Thymus (tissue), 14 donors: ENCODE measurements around the gene ARHGAP24. TPM values are rescaled to one million over a fixed set of nuclear protein-coding genes. Genes with fewer than 3 reads are reported as not detected.

Source experiments
- DNase-seq, 9 donors: peaks; one replicate each; pipeline ENCODE4 v3.0.0-alpha.2; 2013; ENCODE audit warnings: low spot score in 9 of 9, low read depth in 6 of 9, missing footprints in 1 of 9
- H3K27ac ChIP-seq, 2 donors: one replicate each; pipeline ENCODE4 v1.5.1; 2013; ENCODE audit warnings: control low read depth in 1 of 2, low read depth in 1 of 2, low read length in 1 of 2, mild to moderate bottlenecking in 1 of 2, moderate library complexity in 1 of 2
- H3K27me3 ChIP-seq, 2 donors: one replicate each; pipeline ENCODE4 v1.5.1; 2013; ENCODE audit warnings: low read length in 1 of 2; ENCODE audit not compliant: control insufficient read depth in 2 of 2, insufficient read depth in 1 of 2
- H3K36me3 ChIP-seq, 2 donors: one replicate each; pipeline ENCODE4 v1.5.1; 2013; ENCODE audit warnings: low read length in 1 of 2, mild to moderate bottlenecking in 1 of 2, moderate library complexity in 1 of 2; ENCODE audit not compliant: control insufficient read depth in 2 of 2, insufficient read depth in 2 of 2
- H3K4me1 ChIP-seq, 2 donors: one replicate each; pipeline ENCODE4 v1.5.1; 2013; ENCODE audit warnings: low read length in 2 of 2; ENCODE audit not compliant: control insufficient read depth in 2 of 2, insufficient read depth in 2 of 2
- H3K4me3 ChIP-seq, 2 donors: one replicate each; pipeline ENCODE4 v1.5.1; 2013; ENCODE audit warnings: low read length in 2 of 2, control low read depth in 1 of 2, mild to moderate bottlenecking in 1 of 2
- H3K9me3 ChIP-seq, 2 donors: one replicate each; pipeline ENCODE4 v1.5.1; 2013; ENCODE audit warnings: low read length in 1 of 2, mild to moderate bottlenecking in 1 of 2; ENCODE audit not compliant: control insufficient read depth in 2 of 2, insufficient read depth in 1 of 2
- whole genome bisulfite sequencing: extraction: QIAGEN DNeasy Blood & Tissue Kit; methylation state at CpG from one replicate; pipeline ENCODE4 v1.1.7; 2013; 5-methylcytosine and 5-hydroxymethylcytosine counted together
- long read RNA-seq, 10 donors: transcript quantifications; one replicate each; lab custom pipeline, GENCODE V29; 2026
- polyA plus RNA-seq: library from polyadenylated mRNA; stranded (reverse); fragments of 200-250 nt; gene quantifications from one replicate; pipeline ENCODE4 v1.2.3, GENCODE V29; 2013
- total RNA-seq: library from RNA; stranded (reverse); fragments of 120-200 nt; gene quantifications from one replicate; pipeline ENCODE4 v1.2.4, GENCODE V29; 2013
- donor health status: healthy.

ARHGAP24 gene
- 10.0 TPM for total RNA-seq
- polyA plus RNA-seq = 18.2 TPM
- long read RNA-seq, donor 1, partial matches to known transcripts = 0 of 1 reads
- long read RNA-seq, donor 1, other reads (novel, unspliced or antisense) = 0 of 1 reads
- long read RNA-seq, donor 2 = 0 reads
- long read RNA-seq, donor 3, partial matches to known transcripts = 0 of 1 reads
- long read RNA-seq, donor 3, other reads (novel, unspliced or antisense) = 0 of 1 reads
- long read RNA-seq, donor 4 = 0 reads
- long read RNA-seq, donor 5, partial matches to known transcripts = 8 of 11 reads
- long read RNA-seq, donor 5, other reads (novel, unspliced or antisense) = 0 of 11 reads
- long read RNA-seq, donor 6, partial matches to known transcripts = 0 of 1 reads
- long read RNA-seq, donor 6, other reads (novel, unspliced or antisense) = 0 of 1 reads
- long read RNA-seq, donor 7 = 0 reads
- long read RNA-seq, donor 8, partial matches to known transcripts = 0 of 2 reads
- long read RNA-seq, donor 8, other reads (novel, unspliced or antisense) = 0 of 2 reads
- long read RNA-seq, donor 9, partial matches to known transcripts = 0 of 1 reads
- long read RNA-seq, donor 9, other reads (novel, unspliced or antisense) = 0 of 1 reads
- long read RNA-seq, donor 10 = 0 reads

GRCh38 chr4:85474818-85475630 is at the start of gene ARHGAP24:
TSS of gene ARHGAP24 (plus strand) at chr4:85475150.
- Histone ChIP-seq H3K9me3 (no peaks in the 10 kb centered on the region), H3K36me3 (no peaks in the 10 kb centered on the region), H3K4me3 (peak within 1 kb of the TSS; percentile 45 to 51), H3K27ac (peak within 1 kb of the TSS; percentile 72 to 86), H3K27me3 (peaks cover 0 to 9% of the 10 kb centered on the region in 2 donors), H3K4me1 (peaks cover 5% of the 10 kb centered on the region in 2 donors)
- WGBS = 2% methylated on average over 41 of the region's 41 CpGs
- peak in 6 of 9 donors; percentile 18 to 65 (median 30) for DNase-seq

- no peaks in the 10 kb centered on the region for H3K27me3 ChIP-seq
- no peak overlapping the region for H3K4me3 ChIP-seq
- 97% methylated on average over 3 of the region's 3 CpGs for WGBS
- no peaks in the 10 kb centered on the region for H3K9me3 ChIP-seq
- no peak overlapping the region for H3K27ac ChIP-seq
- DNase-seq = no peak
- H3K36me3 ChIP-seq = no peaks in the 10 kb centered on the region
- no peaks in the 10 kb centered on the region for H3K4me1 ChIP-seq
These were observed 48.6 kb upstream of the ARHGAP24 start for GRCh38 chr4:85426366-85426765.

- Histone ChIP-seq H3K9me3 (no peaks in the 10 kb centered on the region), H3K4me3 (no peak overlapping the region), H3K27me3 (no peaks in the 10 kb centered on the region), H3K27ac (no peak overlapping the region), H3K4me1 (no peaks in the 10 kb centered on the region), H3K36me3 (no peaks in the 10 kb centered on the region)
- no peak for DNase-seq
- WGBS = 96% methylated on average over 1 of the region's 1 CpG
These were observed 47.8 kb upstream of the ARHGAP24 start for GRCh38 chr4:85427123-85427522.

GRCh38 chr4:85430226-85430625 is 44.7 kb upstream of the ARHGAP24 start:
- WGBS = over 99% methylated on average over 3 of the region's 3 CpGs
- no peaks in the 10 kb centered on the region for H3K9me3 ChIP-seq

GRCh38 chr4:85430697-85431096 is 44.3 kb upstream of the ARHGAP24 start:
- 93% methylated on average over 5 of the region's 5 CpGs for whole genome bisulfite sequencing
- no peak for DNase-seq
- no peaks in the 10 kb centered on the region for H3K27me3 ChIP-seq
- H3K4me1 ChIP-seq = no peaks in the 10 kb centered on the region
- no peak overlapping the region for H3K4me3 ChIP-seq
- no peaks in the 10 kb centered on the region for H3K9me3 ChIP-seq
- H3K36me3 ChIP-seq = no peaks in the 10 kb centered on the region
- no peak overlapping the region for H3K27ac ChIP-seq

More at GRCh38 chr4:85430226-85430625, 44.7 kb upstream of the ARHGAP24 start:
- H3K36me3 ChIP-seq = no peaks in the 10 kb centered on the region
- DNase-seq = no peak
- H3K27me3 ChIP-seq = no peaks in the 10 kb centered on the region
- H3K4me1 ChIP-seq = no peaks in the 10 kb centered on the region
- no peak overlapping the region for H3K27ac ChIP-seq
- no peak overlapping the region for H3K4me3 ChIP-seq

GRCh38 chr4:85431156-85431555 is 43.8 kb upstream of the ARHGAP24 start:
- 97% methylated on average over 3 of the region's 3 CpGs for WGBS
- H3K27ac ChIP-seq = no peak overlapping the region
- H3K36me3 ChIP-seq = no peaks in the 10 kb centered on the region
- no peak overlapping the region for H3K4me3 ChIP-seq
- no peak for DNase-seq
- H3K4me1 ChIP-seq = no peaks in the 10 kb centered on the region
- no peaks in the 10 kb centered on the region for H3K9me3 ChIP-seq
- no peaks in the 10 kb centered on the region for H3K27me3 ChIP-seq

GRCh38 chr4:85431881-85432485 is 43.0 kb upstream of the ARHGAP24 start:
- Histone ChIP-seq H3K9me3 (no peaks in the 10 kb centered on the region), H3K4me1 (no peaks in the 10 kb centered on the region), H3K27ac (no peak overlapping the region), H3K4me3 (no peak overlapping the region), H3K36me3 (no peaks in the 10 kb centered on the region), H3K27me3 (no peaks in the 10 kb centered on the region)
- 98% methylated on average over 1 of the region's 1 CpG for WGBS
- DNase-seq = no peak

GRCh38 chr4:85445050-85445639 is 29.8 kb upstream of the ARHGAP24 start:
- Histone ChIP-seq H3K9me3 (no peaks in the 10 kb centered on the region), H3K27ac (no peak overlapping the region), H3K27me3 (no peaks in the 10 kb centered on the region), H3K36me3 (no peaks in the 10 kb centered on the region), H3K4me1 (no peaks in the 10 kb centered on the region), H3K4me3 (no peak overlapping the region)
- DNase-seq = no peak
- 16% methylated on average over 1 of the region's 1 CpG for WGBS
